Natural killer cell (primary cell): Measurements from ENCODE around the gene SDE2. TPM values are rescaled to one million over a fixed set of nuclear protein-coding genes. Genes with fewer than 3 reads are reported as not detected.
"Not testable (repeated sequence)": the region's sequence is repeated elsewhere in the genome, so short reads cannot be mapped to it uniquely, and the experiment has no call there.

Experiments
- ATAC-seq, 3 donors: fragments of 150-1000 bp in 2 of 3; fragments of 200-7000 bp in 1 of 3; cut with Tn5 transposase; 1 replicate in 1 of 3; 2 replicates in 2 of 3; pipeline ENCODE4 v1.10.0; 2021; ENCODE audit warnings: mild to moderate bottlenecking in 2 of 3, moderate library complexity in 2 of 3
- DNase-seq, 2 donors: peaks; one replicate each; pipeline versions ENCODE4 v3.0.0 to v3.0.0-alpha.2; 2013 to 2021; ENCODE audit warnings: mixed read lengths in 1 of 2
- H3K27ac ChIP-seq: one replicate; pipeline ENCODE4 v1.5.1; 2013; ENCODE audit warnings: mild to moderate bottlenecking, low read length
- H3K27me3 ChIP-seq: one replicate; pipeline ENCODE4 v1.6.1; 2013; ENCODE audit warnings: low read length; ENCODE audit not compliant: control insufficient read depth, insufficient read depth
- H3K36me3 ChIP-seq: one replicate; pipeline ENCODE4 v1.6.1; 2013; ENCODE audit warnings: low read length; ENCODE audit not compliant: control insufficient read depth, insufficient read depth
- H3K4me1 ChIP-seq: one replicate; pipeline ENCODE4 v1.6.1; 2013; ENCODE audit warnings: low read length; ENCODE audit not compliant: control insufficient read depth, insufficient read depth
- H3K4me3 ChIP-seq: one replicate; pipeline ENCODE4 v1.5.1; 2013; ENCODE audit warnings: low read length
- H3K9me3 ChIP-seq: one replicate; pipeline ENCODE4 v1.6.1; 2013; ENCODE audit warnings: low read length; ENCODE audit not compliant: control insufficient read depth, insufficient read depth
- H3K27ac Mint-ChIP-seq, 2 donors: one replicate each; pipeline ENCODE4 v1.8.0; 2022; ENCODE audit warnings: mild to moderate bottlenecking in 2 of 2, mixed read lengths in 2 of 2, moderate library complexity in 1 of 2
- H3K27me3 Mint-ChIP-seq, 2 donors: one replicate each; pipeline ENCODE4 v1.8.0; 2022; ENCODE audit warnings: low read depth in 2 of 2, mixed read lengths in 2 of 2
- H3K36me3 Mint-ChIP-seq: one replicate; pipeline ENCODE4 v1.8.0; 2022; ENCODE audit warnings: mixed read lengths
- H3K4me1 Mint-ChIP-seq, 2 donors: one replicate each; pipeline ENCODE4 v1.8.0; 2022; ENCODE audit warnings: mixed read lengths in 2 of 2
- H3K4me3 Mint-ChIP-seq: one replicate; pipeline ENCODE4 v1.8.0; 2022; ENCODE audit warnings: mild to moderate bottlenecking, moderate library complexity, mixed read lengths
- H3K9me3 Mint-ChIP-seq, 2 donors: one replicate each; pipeline ENCODE4 v1.8.0; 2022; ENCODE audit warnings: mixed read lengths in 2 of 2
- WGBS: methylation state at CpG from one replicate; pipeline ENCODE4 v1.1.7; 2013; ENCODE audit warnings: missing lambda C conversion rate; ENCODE audit not compliant: insufficient coverage; 5-methylcytosine and 5-hydroxymethylcytosine counted together
- intact Hi-C: fragments of 100-400 bp; cut with micrococcal nuclease; formaldehyde crosslinking; loops from one replicate; pipeline ENCODE4 v1.14.2; 2022
- total RNA-seq, 4 donors: library from RNA; stranded (reverse); fragments of 120-200 nt in 1 of 4; gene quantifications; one replicate each; pipeline versions ENCODE4 v1.2.3 to v1.2.4, GENCODE V29; 2013 to 2022
- TF ChIP-seq, protein P1 (sequence below): fragments of 200-600 bp; IDR thresholded peaks from one replicate; pipeline ENCODE4 v1.8.0; 2022; ENCODE audit warnings: antibody characterized with exemption

The SDE2 gene
- total RNA-seq, 3 donors from 2014 or later (not counting 1 experiment from before 2014, with no cell fraction given), result 52.5 to 62.7 (median 53.6) TPM

DNA sequence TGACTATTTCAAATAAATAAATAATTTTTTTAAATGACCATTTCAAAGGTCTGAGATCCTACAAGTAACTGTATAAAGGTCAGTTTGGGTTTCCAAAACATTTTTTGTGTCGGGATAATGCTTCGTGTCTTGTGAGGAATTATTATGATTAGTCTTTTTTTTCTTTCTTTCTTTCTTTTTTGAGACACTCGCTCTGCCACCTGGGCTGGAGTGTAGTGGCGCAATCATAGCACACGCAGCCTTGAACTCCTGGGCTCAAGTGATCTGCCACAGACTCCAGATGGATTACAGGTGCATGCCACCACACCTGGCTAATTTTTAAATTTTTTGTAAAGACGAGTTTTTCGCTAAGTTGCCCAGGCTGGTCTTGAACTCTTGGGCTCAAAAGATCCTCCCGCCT is 1.9 kb upstream of the SDE2 start:
- H3K4me1 Mint-ChIP-seq, result peaks cover 55 to 56% of the 10 kb centered on the region in 2 donors
- Histone ChIP-seq H3K36me3 (peaks cover 4% of the 10 kb centered on the region), H3K27ac (peak overlapping the region; percentile 99), H3K4me1 (peaks cover 48% of the 10 kb centered on the region), H3K27me3 (no peaks in the 10 kb centered on the region), H3K4me3 (no peak overlapping the region), H3K9me3 (no peaks in the 10 kb centered on the region)
- whole genome bisulfite sequencing, result 84% methylated on average over 8 of the region's 8 CpGs
- intact Hi-C loops, result no loop called here
- ATAC-seq, result no peak
- no peaks in the 10 kb centered on the region for H3K9me3 Mint-ChIP-seq
- H3K36me3 Mint-ChIP-seq, result no peaks in the 10 kb centered on the region
- H3K27me3 Mint-ChIP-seq, result no peaks in the 10 kb centered on the region
- TF ChIP-seq, protein P1, sequence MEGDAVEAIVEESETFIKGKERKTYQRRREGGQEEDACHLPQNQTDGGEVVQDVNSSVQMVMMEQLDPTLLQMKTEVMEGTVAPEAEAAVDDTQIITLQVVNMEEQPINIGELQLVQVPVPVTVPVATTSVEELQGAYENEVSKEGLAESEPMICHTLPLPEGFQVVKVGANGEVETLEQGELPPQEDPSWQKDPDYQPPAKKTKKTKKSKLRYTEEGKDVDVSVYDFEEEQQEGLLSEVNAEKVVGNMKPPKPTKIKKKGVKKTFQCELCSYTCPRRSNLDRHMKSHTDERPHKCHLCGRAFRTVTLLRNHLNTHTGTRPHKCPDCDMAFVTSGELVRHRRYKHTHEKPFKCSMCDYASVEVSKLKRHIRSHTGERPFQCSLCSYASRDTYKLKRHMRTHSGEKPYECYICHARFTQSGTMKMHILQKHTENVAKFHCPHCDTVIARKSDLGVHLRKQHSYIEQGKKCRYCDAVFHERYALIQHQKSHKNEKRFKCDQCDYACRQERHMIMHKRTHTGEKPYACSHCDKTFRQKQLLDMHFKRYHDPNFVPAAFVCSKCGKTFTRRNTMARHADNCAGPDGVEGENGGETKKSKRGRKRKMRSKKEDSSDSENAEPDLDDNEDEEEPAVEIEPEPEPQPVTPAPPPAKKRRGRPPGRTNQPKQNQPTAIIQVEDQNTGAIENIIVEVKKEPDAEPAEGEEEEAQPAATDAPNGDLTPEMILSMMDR, result no peak
- peak in 1 of 2 donors; percentile 18 for DNase-seq
- peak overlapping the region; percentile 64 for H3K4me3 Mint-ChIP-seq
- H3K27ac Mint-ChIP-seq, result peak overlapping the region; percentile 96 to 100

DNA sequence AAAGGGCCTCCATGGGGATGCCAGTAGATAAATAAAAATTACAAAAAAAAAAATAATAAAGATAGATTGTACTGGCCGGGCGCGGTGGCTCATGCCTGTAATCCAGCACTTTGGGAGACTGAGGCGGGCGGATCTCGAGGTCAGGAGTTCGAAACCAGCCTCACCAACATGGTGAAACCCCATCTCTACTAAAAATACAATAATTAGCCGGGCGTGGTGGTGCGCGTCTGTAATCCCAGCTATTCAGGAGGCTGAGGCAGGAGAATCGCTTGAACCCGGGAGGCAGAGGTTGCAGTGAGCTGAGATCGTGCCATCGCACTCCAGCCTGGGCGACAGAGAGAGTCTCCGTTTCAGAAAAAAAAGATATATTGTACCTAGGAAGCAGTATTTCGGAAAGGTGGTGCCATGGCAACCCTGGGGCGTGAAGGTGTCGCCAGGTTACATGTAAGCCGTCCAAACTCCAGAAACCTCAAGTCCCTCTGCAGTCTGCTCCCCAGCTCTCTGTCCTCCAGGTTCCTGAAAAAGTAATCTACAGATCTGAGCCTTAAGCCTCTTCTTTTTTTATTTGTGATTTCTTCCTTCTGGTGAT is 1.4 kb upstream of the SDE2 start:
- H3K9me3 Mint-ChIP-seq, H3K4me3 ChIP-seq, H3K27me3 Mint-ChIP-seq, H3K36me3 ChIP-seq, H3K9me3 ChIP-seq, H3K36me3 Mint-ChIP-seq, H3K27me3 ChIP-seq, intact Hi-C loops, ATAC-seq: not testable (repeated sequence)
- Mint-ChIP-seq H3K4me3 (peak overlapping the region; percentile 100), H3K27ac (peak overlapping the region; percentile 96 to 100), H3K4me1 (peaks cover 60 to 61% of the 10 kb centered on the region in 2 donors)
- peak in 1 of 2 donors; percentile 57 for DNase-seq
- Histone ChIP-seq H3K4me1 (peaks cover 48% of the 10 kb centered on the region), H3K27ac (peak overlapping the region; percentile 99)
- 80% methylated on average over 21 of the region's 21 CpGs for WGBS

DNA sequence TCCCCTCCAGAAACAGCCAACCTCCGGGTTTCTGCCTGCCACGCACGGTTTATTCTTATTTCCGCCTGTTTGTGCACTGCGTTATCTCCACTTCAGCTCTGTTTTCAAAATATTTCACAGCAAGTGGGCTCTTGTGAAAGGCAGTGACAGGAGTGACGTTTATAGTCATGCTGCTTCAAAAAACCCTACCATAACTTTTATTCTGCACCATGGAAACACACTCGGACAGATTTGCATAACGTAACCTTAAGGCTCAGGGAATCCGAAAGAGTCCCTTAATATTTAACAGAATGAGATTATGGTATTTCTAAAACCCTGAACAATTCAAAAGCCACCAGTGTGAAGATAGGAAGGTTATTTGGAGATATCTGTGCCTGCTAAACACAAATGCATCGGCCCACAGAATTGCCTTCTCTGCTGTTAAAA is 782 bp upstream of the SDE2 start:
- Histone ChIP-seq H3K27ac (peak overlapping the region; percentile 99), H3K4me3 (peak overlapping the region; percentile 81), H3K36me3 (peaks cover 11% of the 10 kb centered on the region), H3K27me3 (no peaks in the 10 kb centered on the region), H3K9me3 (no peaks in the 10 kb centered on the region), H3K4me1 (peaks cover 48% of the 10 kb centered on the region)
- TF ChIP-seq, protein P1, result no peak
- Mint-ChIP-seq H3K27me3 (no peaks in the 10 kb centered on the region), H3K9me3 (no peaks in the 10 kb centered on the region), H3K4me3 (peak overlapping the region; percentile 100), H3K4me1 (peaks cover 63 to 64% of the 10 kb centered on the region in 2 donors), H3K36me3 (no peaks in the 10 kb centered on the region), H3K27ac (peak overlapping the region; percentile 96 to 100)
- DNase-seq (peak in 1 of 2 donors; percentile 87), ATAC-seq (peak; percentile 46 to 61 (median 51))
- intact Hi-C loops, result loop anchor here (1.0 to 10.0 kb wide), 7 partner anchors 21 to 665 kb away; partner anchors contain the start of genes H3-3A and PYCR2
- WGBS, result 3% methylated on average over 8 of the region's 10 CpGs

DNA sequence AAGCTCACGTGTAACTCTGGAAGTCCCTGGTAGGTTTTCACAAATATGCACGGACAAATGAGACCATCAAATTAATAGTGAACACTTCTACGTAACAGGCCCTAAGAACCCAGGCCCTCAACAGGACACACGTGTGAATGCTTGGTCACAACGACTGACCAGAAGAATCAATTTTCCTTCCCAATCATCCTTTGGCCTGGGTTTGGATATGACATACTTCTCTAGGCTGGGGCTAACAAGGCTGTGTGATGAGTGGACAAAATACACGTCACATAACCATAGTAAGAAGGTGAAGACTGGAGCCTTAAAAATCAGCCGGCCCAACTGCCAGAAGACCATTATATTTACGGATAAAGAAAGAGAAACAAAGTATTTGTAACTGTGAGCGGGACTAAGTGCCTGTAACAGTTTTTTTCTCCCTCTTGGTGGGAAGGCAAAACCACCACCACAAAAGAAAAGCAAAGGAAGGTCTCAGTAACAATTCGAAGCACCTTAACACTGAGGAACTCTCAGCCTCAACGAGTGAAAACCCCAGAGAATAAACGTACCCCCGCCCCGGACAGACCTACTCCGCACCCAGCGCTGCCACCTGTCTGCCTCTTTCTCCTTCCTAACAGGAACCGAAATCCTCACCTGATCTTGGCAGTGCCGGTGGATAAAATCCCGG is 450 bp downstream of the SDE2 start:
- H3K4me1 ChIP-seq, result peaks cover 48% of the 10 kb centered on the region
- WGBS, result 1% methylated on average over 18 of the region's 19 CpGs
- Mint-ChIP-seq H3K27me3 (no peaks in the 10 kb centered on the region), H3K9me3 (no peaks in the 10 kb centered on the region), H3K27ac (peak overlapping the region; percentile 96 to 100), H3K4me3 (peak overlapping the region; percentile 100), H3K36me3 (no peaks in the 10 kb centered on the region), H3K4me1 (peaks cover 63 to 64% of the 10 kb centered on the region in 2 donors)
- no peaks in the 10 kb centered on the region for H3K9me3 ChIP-seq
- peaks cover 21% of the 10 kb centered on the region for H3K36me3 ChIP-seq
- ATAC-seq (peak; percentile 5 to 18 (median 5)), DNase-seq (no peak)
- no peaks in the 10 kb centered on the region for H3K27me3 ChIP-seq
- H3K27ac ChIP-seq, result peak overlapping the region; percentile 99
- TF ChIP-seq, protein P1, result no peak
- intact Hi-C loops, result loop anchor here (1.0 to 10.0 kb wide), 7 partner anchors 20 to 666 kb away; partner anchors contain the start of genes H3-3A and PYCR2
- peak overlapping the region; percentile 81 for H3K4me3 ChIP-seq
